Vagina (tissue), 2 donors: Measurements from ENCODE around the gene NRG2. TPM values are rescaled to one million over a fixed set of nuclear protein-coding genes. Genes with fewer than 3 reads are reported as not detected.

Experiments
- DNase-seq, 2 donors: peaks; one replicate each; pipeline ENCODE4 v3.0.0-alpha.2; 2017; ENCODE audit errors: extremely low spot score in 2 of 2
- H3K27ac ChIP-seq: fragments of 200-600 bp; sonication (generic); one replicate; pipeline ENCODE4 v1.5.1; 2019
- H3K27me3 ChIP-seq: fragments of 200-600 bp; sonication (generic); one replicate; pipeline ENCODE4 v1.5.1; 2019
- H3K36me3 ChIP-seq, 2 donors: fragments of 200-600 bp; sonication (generic); one replicate each; pipeline ENCODE4 v1.5.1; 2017 to 2019
- H3K4me1 ChIP-seq: fragments of 200-600 bp; sonication (generic); one replicate; pipeline ENCODE4 v1.5.1; 2019
- H3K4me3 ChIP-seq, 2 donors: fragments of 200-600 bp; sonication (generic); 1 replicate in 1 of 2; 2 replicates in 1 of 2; pipeline ENCODE4 v1.5.1; 2016 to 2019
- H3K9me3 ChIP-seq: fragments of 200-600 bp; sonication (generic); one replicate; pipeline ENCODE4 v1.5.1; 2019
- POLR2A ChIP-seq, 2 donors: fragments of 450-650 bp; IDR thresholded peaks; one replicate each; pipeline ENCODE4 v1.6.1; 2017; ENCODE audit warnings: antibody characterized with exemption in 2 of 2, mild to moderate bottlenecking in 2 of 2, moderate library complexity in 2 of 2
- POLR2AphosphoS5 ChIP-seq, 2 donors: sonication (generic); formaldehyde crosslinking; IDR thresholded peaks; one replicate each; pipeline ENCODE4 v1.9.0; 2017; ENCODE audit warnings: antibody characterized with exemption in 2 of 2, mild to moderate bottlenecking in 2 of 2, low read depth in 1 of 2; ENCODE audit not compliant: insufficient read depth in 1 of 2
- intact Hi-C: fragments of 100-400 bp; cut with DNase I; formaldehyde crosslinking; loops from one replicate; pipeline ENCODE4 v1.15.1; 2023
- total RNA-seq: library from RNA; depleted of rRNA; stranded (reverse); fragments of >200 nt; gene quantifications from one replicate; pipeline ENCODE4 v1.2.3, GENCODE V29; 2016
- TF ChIP-seq, protein P1 (sequence below), 3 experiments: fragments of 450-650 bp in 2 of 3; fragments of 200-600 bp in 1 of 3; sonication (generic) in 1 of 3; IDR thresholded peaks; one replicate each; pipeline ENCODE4 v1.5.1; 2017 to 2019; ENCODE audit warnings: antibody characterized with exemption in 3 of 3, mild to moderate bottlenecking in 2 of 3, moderate library complexity in 2 of 3

NRG2 gene
- total RNA-seq, 1 donor from 2014 or later: 5.2 TPM

DNA sequence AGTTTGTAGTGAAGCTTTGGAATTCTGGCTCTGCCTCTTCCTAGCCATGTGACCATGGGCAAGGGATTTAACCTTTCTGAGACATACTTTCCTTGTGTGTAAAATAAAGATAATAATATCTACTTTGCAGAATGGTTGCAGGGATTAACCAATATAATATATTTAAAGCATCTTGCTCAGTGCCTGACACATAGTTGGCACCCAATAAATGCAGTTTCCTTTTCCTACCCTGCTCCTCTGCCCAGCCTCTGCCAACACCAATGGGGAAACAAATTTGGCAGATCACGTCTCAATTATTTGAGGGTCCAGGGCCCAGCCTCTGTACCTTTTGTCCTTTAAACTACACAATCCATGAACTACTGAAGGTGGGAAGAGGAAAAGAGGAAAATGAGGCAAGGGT is 91.1 kb downstream of the NRG2 start:
- H3K27me3 ChIP-seq: no peaks in the 10 kb centered on the region
- no peak overlapping the region for H3K27ac ChIP-seq
- H3K9me3 ChIP-seq: no peaks in the 10 kb centered on the region
- H3K4me3 ChIP-seq: no peak overlapping the region
- DNase-seq: no peak
- H3K4me1 ChIP-seq: no peaks in the 10 kb centered on the region
- H3K36me3 ChIP-seq: no peaks in the 10 kb centered on the region
- TF ChIP-seq, protein P1, sequence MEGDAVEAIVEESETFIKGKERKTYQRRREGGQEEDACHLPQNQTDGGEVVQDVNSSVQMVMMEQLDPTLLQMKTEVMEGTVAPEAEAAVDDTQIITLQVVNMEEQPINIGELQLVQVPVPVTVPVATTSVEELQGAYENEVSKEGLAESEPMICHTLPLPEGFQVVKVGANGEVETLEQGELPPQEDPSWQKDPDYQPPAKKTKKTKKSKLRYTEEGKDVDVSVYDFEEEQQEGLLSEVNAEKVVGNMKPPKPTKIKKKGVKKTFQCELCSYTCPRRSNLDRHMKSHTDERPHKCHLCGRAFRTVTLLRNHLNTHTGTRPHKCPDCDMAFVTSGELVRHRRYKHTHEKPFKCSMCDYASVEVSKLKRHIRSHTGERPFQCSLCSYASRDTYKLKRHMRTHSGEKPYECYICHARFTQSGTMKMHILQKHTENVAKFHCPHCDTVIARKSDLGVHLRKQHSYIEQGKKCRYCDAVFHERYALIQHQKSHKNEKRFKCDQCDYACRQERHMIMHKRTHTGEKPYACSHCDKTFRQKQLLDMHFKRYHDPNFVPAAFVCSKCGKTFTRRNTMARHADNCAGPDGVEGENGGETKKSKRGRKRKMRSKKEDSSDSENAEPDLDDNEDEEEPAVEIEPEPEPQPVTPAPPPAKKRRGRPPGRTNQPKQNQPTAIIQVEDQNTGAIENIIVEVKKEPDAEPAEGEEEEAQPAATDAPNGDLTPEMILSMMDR (IDR thresholded peaks at IDR 0.05): no peak
- TF ChIP-seq POLR2A (IDR thresholded peaks at IDR 0.05) (no peak), POLR2AphosphoS5 (IDR thresholded peaks at IDR 0.05; ENCODE audit: insufficient read depth in 1 of 2, low read depth in 1 of 2) (no peak)
- intact Hi-C loops: no loop called here

GRCh38 chr5:139951296-139951924 is 91.7 kb downstream of the NRG2 start:
- Histone ChIP-seq H3K27ac (no peak overlapping the region), H3K4me1 (no peaks in the 10 kb centered on the region), H3K9me3 (no peaks in the 10 kb centered on the region), H3K4me3 (no peak overlapping the region), H3K27me3 (no peaks in the 10 kb centered on the region), H3K36me3 (no peaks in the 10 kb centered on the region)
- no peak for TF ChIP-seq POLR2AphosphoS5 (IDR thresholded peaks at IDR 0.05; ENCODE audit: insufficient read depth in 1 of 2, low read depth in 1 of 2)
- no peak for TF ChIP-seq POLR2A (IDR thresholded peaks at IDR 0.05)
- TF ChIP-seq, protein P1 (IDR thresholded peaks at IDR 0.05): no peak
- intact Hi-C loops: no loop called here
- no peak for DNase-seq

GRCh38 chr5:139950436-139950835 is 92.7 kb downstream of the NRG2 start:
- no peak overlapping the region for H3K27ac ChIP-seq
- intact Hi-C loops: no loop called here

GRCh38 chr5:139949710-139950109 is 93.4 kb downstream of the NRG2 start:
- no peak for TF ChIP-seq POLR2A (IDR thresholded peaks at IDR 0.05)
- TF ChIP-seq, protein P1 (IDR thresholded peaks at IDR 0.05): no peak
- TF ChIP-seq POLR2AphosphoS5 (IDR thresholded peaks at IDR 0.05; ENCODE audit: insufficient read depth in 1 of 2, low read depth in 1 of 2): no peak
- Histone ChIP-seq H3K27ac (no peak overlapping the region), H3K4me1 (no peaks in the 10 kb centered on the region), H3K4me3 (no peak overlapping the region), H3K9me3 (no peaks in the 10 kb centered on the region), H3K36me3 (no peaks in the 10 kb centered on the region), H3K27me3 (no peaks in the 10 kb centered on the region)
- intact Hi-C loops: no loop called here
- peak in 1 of 2 donors; percentile 37 for DNase-seq

More at GRCh38 chr5:139950436-139950835, 92.7 kb downstream of the NRG2 start:
- Histone ChIP-seq H3K4me1 (no peaks in the 10 kb centered on the region), H3K4me3 (no peak overlapping the region), H3K27me3 (no peaks in the 10 kb centered on the region), H3K36me3 (no peaks in the 10 kb centered on the region), H3K9me3 (no peaks in the 10 kb centered on the region)
- TF ChIP-seq, protein P1 (IDR thresholded peaks at IDR 0.05): no peak
- TF ChIP-seq POLR2A (IDR thresholded peaks at IDR 0.05) (no peak), POLR2AphosphoS5 (IDR thresholded peaks at IDR 0.05; ENCODE audit: insufficient read depth in 1 of 2, low read depth in 1 of 2) (no peak)
- DNase-seq: no peak

DNA sequence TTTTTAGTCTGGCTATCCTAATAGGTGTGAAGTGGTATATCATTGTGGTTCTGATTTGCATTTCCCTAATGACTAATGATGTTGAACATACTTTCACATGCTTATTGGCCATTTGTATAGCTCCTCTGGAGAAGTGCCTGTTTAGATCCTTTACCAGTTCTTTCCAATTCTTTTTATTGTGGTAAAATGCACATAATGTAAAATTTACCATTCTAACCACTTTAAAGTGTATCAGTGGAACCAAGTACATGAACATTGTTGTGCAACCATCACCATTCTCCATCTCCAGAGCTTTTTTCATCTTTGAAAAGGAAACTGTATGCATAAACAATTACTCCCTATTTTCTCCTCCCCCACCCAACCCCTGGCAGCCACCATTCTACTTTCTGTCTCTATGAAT is 95.4 kb downstream of the NRG2 start:
- no peaks in the 10 kb centered on the region for H3K27me3 ChIP-seq
- intact Hi-C loops: no loop called here
- H3K4me1 ChIP-seq: no peaks in the 10 kb centered on the region
- no peak for DNase-seq
- H3K36me3 ChIP-seq: no peaks in the 10 kb centered on the region
- H3K4me3 ChIP-seq: no peak overlapping the region
- no peaks in the 10 kb centered on the region for H3K9me3 ChIP-seq
- no peak overlapping the region for H3K27ac ChIP-seq
- TF ChIP-seq POLR2A (IDR thresholded peaks at IDR 0.05): no peak
- no peak for TF ChIP-seq POLR2AphosphoS5 (IDR thresholded peaks at IDR 0.05; ENCODE audit: insufficient read depth in 1 of 2, low read depth in 1 of 2)
- TF ChIP-seq, protein P1 (IDR thresholded peaks at IDR 0.05): no peak
